IPS-18a (cell line): ENCODE data around the gene OR6M1.

Experiments
- H3K27ac ChIP-seq: one replicate; pipeline ENCODE4 v1.5.1; 2013; ENCODE audit warnings: low read length
- H3K27me3 ChIP-seq: one replicate; pipeline ENCODE4 v1.6.1; 2013; ENCODE audit warnings: mild to moderate bottlenecking, low read length; ENCODE audit not compliant: control insufficient read depth, insufficient read depth
- H3K36me3 ChIP-seq: one replicate; pipeline ENCODE4 v1.6.1; 2013; ENCODE audit warnings: low read depth, low read length; ENCODE audit not compliant: control insufficient read depth
- H3K4me1 ChIP-seq: one replicate; pipeline ENCODE4 v1.6.1; 2013; ENCODE audit warnings: low read depth, low read length; ENCODE audit not compliant: control insufficient read depth
- H3K4me3 ChIP-seq: one replicate; pipeline ENCODE4 v1.5.1; 2013; ENCODE audit warnings: low read length
- H3K9ac ChIP-seq: one replicate; pipeline ENCODE4 v1.6.1; 2013; ENCODE audit warnings: mild to moderate bottlenecking, low read length, moderate library complexity
- H3K9me3 ChIP-seq: one replicate; pipeline ENCODE4 v1.6.1; 2013; ENCODE audit warnings: low read depth, low read length; ENCODE audit not compliant: control insufficient read depth

The OR6M1 gene

GRCh38 chr11:123806249-123806648, at the start of gene OR6M1:
OR6M1 (minus strand) TSS chr11:123806349; CDS start chr11:123806349, 0 bp downstream.
- no peaks in the 10 kb centered on the region for H3K36me3 ChIP-seq
- no peak within 1 kb of the TSS for H3K4me3 ChIP-seq
- no peaks in the 10 kb centered on the region for H3K4me1 ChIP-seq
- no peaks in the 10 kb centered on the region for H3K27me3 ChIP-seq
- H3K27ac ChIP-seq: no peak within 1 kb of the TSS
- no peak within 1 kb of the TSS for H3K9ac ChIP-seq
- H3K9me3 ChIP-seq: no peaks in the 10 kb centered on the region

- H3K4me1 ChIP-seq: no peaks in the 10 kb centered on the region
- no peaks in the 10 kb centered on the region for H3K9me3 ChIP-seq
- no peak overlapping the region for H3K27ac ChIP-seq
- H3K4me3 ChIP-seq: no peak overlapping the region
- H3K36me3 ChIP-seq: no peaks in the 10 kb centered on the region
- no peaks in the 10 kb centered on the region for H3K27me3 ChIP-seq
- H3K9ac ChIP-seq: no peak overlapping the region
Measured at GRCh38 chr11:123853038-123853437, 46.9 kb upstream of the OR6M1 start.

GRCh38 chr11:123852321-123852720, 46.2 kb upstream of the OR6M1 start:
- H3K4me1 ChIP-seq: no peaks in the 10 kb centered on the region
- no peak overlapping the region for H3K9ac ChIP-seq
- H3K27me3 ChIP-seq: no peaks in the 10 kb centered on the region
- no peaks in the 10 kb centered on the region for H3K36me3 ChIP-seq
- no peaks in the 10 kb centered on the region for H3K9me3 ChIP-seq
- no peak overlapping the region for H3K27ac ChIP-seq
- no peak overlapping the region for H3K4me3 ChIP-seq

GRCh38 chr11:123851110-123851509, 45.0 kb upstream of the OR6M1 start:
- Histone ChIP-seq H3K36me3 (no peaks in the 10 kb centered on the region), H3K27ac (no peak overlapping the region), H3K4me1 (no peaks in the 10 kb centered on the region), H3K27me3 (no peaks in the 10 kb centered on the region), H3K9ac (no peak overlapping the region), H3K9me3 (no peaks in the 10 kb centered on the region), H3K4me3 (no peak overlapping the region)

GRCh38 chr11:123841174-123841573, 35.0 kb upstream of the OR6M1 start:
- Histone ChIP-seq H3K27me3 (no peaks in the 10 kb centered on the region), H3K9ac (no peak overlapping the region), H3K36me3 (no peaks in the 10 kb centered on the region), H3K27ac (no peak overlapping the region), H3K9me3 (no peaks in the 10 kb centered on the region), H3K4me1 (peaks cover 6% of the 10 kb centered on the region), H3K4me3 (no peak overlapping the region)

GRCh38 chr11:123839131-123839530, 33.0 kb upstream of the OR6M1 start:
- Histone ChIP-seq H3K4me3 (no peak overlapping the region), H3K4me1 (peaks cover 6% of the 10 kb centered on the region), H3K9me3 (no peaks in the 10 kb centered on the region), H3K36me3 (no peaks in the 10 kb centered on the region), H3K27ac (no peak overlapping the region), H3K27me3 (no peaks in the 10 kb centered on the region), H3K9ac (no peak overlapping the region)

GRCh38 chr11:123838659-123839058, 32.5 kb upstream of the OR6M1 start:
- H3K9me3 ChIP-seq: no peaks in the 10 kb centered on the region
- no peak overlapping the region for H3K4me3 ChIP-seq
- H3K4me1 ChIP-seq: peaks cover 6% of the 10 kb centered on the region
- no peak overlapping the region for H3K27ac ChIP-seq
- H3K9ac ChIP-seq: no peak overlapping the region
- H3K36me3 ChIP-seq: no peaks in the 10 kb centered on the region
- no peaks in the 10 kb centered on the region for H3K27me3 ChIP-seq

- H3K27ac ChIP-seq: no peak overlapping the region
- H3K4me3 ChIP-seq: no peak overlapping the region
Measured at GRCh38 chr11:123838199-123838598, 32.0 kb upstream of the OR6M1 start.

GRCh38 chr11:123833095-123833494, 26.9 kb upstream of the OR6M1 start:
- Histone ChIP-seq H3K27ac (no peak overlapping the region), H3K36me3 (no peaks in the 10 kb centered on the region), H3K9ac (no peak overlapping the region)

More at GRCh38 chr11:123838199-123838598, 32.0 kb upstream of the OR6M1 start:
- H3K27me3 ChIP-seq: no peaks in the 10 kb centered on the region
- no peaks in the 10 kb centered on the region for H3K36me3 ChIP-seq
- H3K4me1 ChIP-seq: peaks cover 6% of the 10 kb centered on the region
- H3K9ac ChIP-seq: no peak overlapping the region
- no peaks in the 10 kb centered on the region for H3K9me3 ChIP-seq

GRCh38 chr11:123829745-123830144, 23.6 kb upstream of the OR6M1 start:
- H3K36me3 ChIP-seq: no peaks in the 10 kb centered on the region
- H3K27ac ChIP-seq: no peak overlapping the region
- no peaks in the 10 kb centered on the region for H3K27me3 ChIP-seq
- no peaks in the 10 kb centered on the region for H3K4me1 ChIP-seq
- no peak overlapping the region for H3K4me3 ChIP-seq
- H3K9me3 ChIP-seq: no peaks in the 10 kb centered on the region
- H3K9ac ChIP-seq: no peak overlapping the region

More at GRCh38 chr11:123833095-123833494, 26.9 kb upstream of the OR6M1 start:
- H3K4me3 ChIP-seq: no peak overlapping the region
- no peaks in the 10 kb centered on the region for H3K9me3 ChIP-seq
- H3K4me1 ChIP-seq: peaks cover 2% of the 10 kb centered on the region
- H3K27me3 ChIP-seq: no peaks in the 10 kb centered on the region

- Histone ChIP-seq H3K4me3 (no peak overlapping the region), H3K27me3 (no peaks in the 10 kb centered on the region), H3K27ac (no peak overlapping the region), H3K4me1 (no peaks in the 10 kb centered on the region), H3K9ac (no peak overlapping the region), H3K36me3 (no peaks in the 10 kb centered on the region), H3K9me3 (no peaks in the 10 kb centered on the region)
Measured at GRCh38 chr11:123822599-123822998, 16.4 kb upstream of the OR6M1 start.

GRCh38 chr11:123822032-123822431, 15.9 kb upstream of the OR6M1 start:
- Histone ChIP-seq H3K4me3 (no peak overlapping the region), H3K4me1 (no peaks in the 10 kb centered on the region), H3K27ac (no peak overlapping the region), H3K36me3 (no peaks in the 10 kb centered on the region), H3K27me3 (no peaks in the 10 kb centered on the region), H3K9me3 (no peaks in the 10 kb centered on the region), H3K9ac (no peak overlapping the region)
